ENCODE data around the gene TNF.
"Not testable (repeated sequence)": the region's sequence is repeated elsewhere in the genome, so short reads cannot be mapped to it uniquely, and the experiment has no call there.

TNF gene

DNA sequence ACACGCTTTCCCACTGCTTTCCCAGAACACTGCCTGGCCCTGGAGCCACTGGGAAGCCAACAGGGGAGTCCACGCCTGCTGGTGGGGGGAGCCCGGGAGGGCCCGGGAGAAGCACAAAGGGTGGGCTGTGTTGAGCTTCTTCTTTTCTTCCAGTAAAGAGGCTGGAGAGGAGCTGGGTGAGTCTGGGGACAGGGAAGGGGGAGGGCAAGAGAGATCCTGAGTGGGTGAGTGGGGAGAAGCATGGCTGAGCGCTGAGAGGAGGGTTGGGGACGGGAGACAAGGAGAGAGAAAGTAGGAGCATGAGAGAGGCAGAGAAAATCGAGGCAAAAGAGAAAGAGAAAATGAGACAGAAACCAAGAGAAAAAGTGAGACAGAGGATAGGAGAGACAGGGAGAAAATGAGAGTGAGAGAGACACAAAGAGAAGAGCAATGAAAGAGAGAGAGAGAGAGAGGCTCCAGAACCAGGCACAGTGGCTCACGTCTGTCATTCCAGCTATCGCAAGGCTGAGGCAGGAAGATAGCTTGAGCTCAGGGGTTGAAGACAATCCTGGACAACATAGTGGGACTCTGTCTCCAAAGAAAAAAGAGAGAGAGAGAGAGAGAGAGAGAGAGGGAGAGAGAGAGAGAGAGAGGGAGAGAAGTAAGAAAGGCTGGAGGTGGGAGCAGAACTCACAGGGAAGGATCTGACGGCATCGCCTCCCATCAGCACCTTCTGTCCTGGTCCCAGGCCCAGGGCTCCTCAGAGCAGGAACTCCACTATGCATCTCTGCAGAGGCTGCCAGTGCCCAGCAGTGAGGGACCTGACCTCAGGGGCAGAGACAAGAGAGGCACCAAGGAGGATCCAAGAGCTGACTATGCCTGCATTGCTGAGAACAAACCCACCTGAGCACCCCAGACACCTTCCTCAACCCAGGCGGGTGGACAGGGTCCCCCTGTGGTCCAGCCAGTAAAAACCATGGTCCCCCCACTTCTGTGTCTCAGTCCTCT, 12.7 kb downstream of the TNF start:
- Histone ChIP-seq H3K9ac (ENCODE audit: low read length in 5 of 5) (peak overlapping the region in 1 of 5 donors; percentile 30), H3K27ac (ENCODE audit: low read depth, low read length) (no peak overlapping the region), H3K27me3 (ENCODE audit: control insufficient read depth in 5 of 5, insufficient read depth in 4 of 5, low read length in 5 of 5) (peaks cover 0 to 8% (median 5%) of the 10 kb centered on the region in 5 donors)

DNA sequence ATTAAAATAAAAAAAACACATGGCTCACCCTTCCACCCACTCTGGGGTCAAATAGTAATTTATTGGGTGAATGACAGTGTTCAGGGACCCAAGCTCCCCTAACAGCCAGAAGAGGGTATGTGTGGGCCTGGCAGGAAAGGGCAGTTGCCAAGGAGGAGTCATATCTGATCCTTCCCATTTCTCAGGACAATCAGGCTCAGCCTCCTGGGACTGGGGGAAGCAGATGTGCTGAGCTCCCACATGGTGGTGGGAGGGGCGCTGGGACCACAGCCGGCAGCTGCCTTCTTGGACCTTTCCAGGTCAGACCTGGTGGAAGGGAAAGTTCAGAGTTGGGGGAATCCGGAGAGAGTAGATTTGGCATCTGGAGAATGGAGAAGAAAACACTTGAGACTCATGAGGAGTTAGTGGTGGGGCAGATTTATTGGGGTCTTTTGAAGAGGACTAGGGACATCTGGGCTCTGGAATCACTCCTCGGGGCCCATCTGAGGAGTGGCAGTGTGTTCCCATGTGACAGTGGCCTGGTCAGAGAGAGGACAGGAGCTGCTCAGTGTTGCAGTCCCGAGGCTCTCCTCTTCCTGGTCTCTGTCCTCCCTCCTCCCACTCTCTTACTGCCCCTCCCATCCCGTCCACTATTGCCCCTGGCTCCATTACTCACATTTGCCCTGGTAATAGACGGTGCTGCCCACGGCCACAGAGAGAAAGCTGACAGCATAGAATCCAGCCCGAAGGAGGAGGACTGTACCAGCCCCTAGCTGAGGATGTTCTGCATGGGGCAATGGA, 13.7 kb downstream of the TNF start:
- Histone ChIP-seq H3K27ac (ENCODE audit: low read depth, low read length) (no peak overlapping the region), H3K4me3 (ENCODE audit: low read depth in 1 of 5, low read length in 5 of 5) (no peak overlapping the region), H3K9ac (ENCODE audit: low read length in 5 of 5) (peak overlapping the region in 1 of 5 donors; percentile 30), H3K36me3 (ENCODE audit: control insufficient read depth in 5 of 5, insufficient read depth in 5 of 5, low read length in 5 of 5) (no peaks in the 10 kb centered on the region), H3K27me3 (ENCODE audit: control insufficient read depth in 5 of 5, insufficient read depth in 4 of 5, low read length in 5 of 5) (peaks cover 0 to 8% (median 5%) of the 10 kb centered on the region in 5 donors), H3K9me3 (ENCODE audit: control insufficient read depth in 5 of 5, low read length in 5 of 5) (no peaks in the 10 kb centered on the region), H3K4me1 (ENCODE audit: control insufficient read depth in 5 of 5, insufficient read depth in 5 of 5, low read length in 5 of 5) (peaks cover 0 to 42% (median 14%) of the 10 kb centered on the region in 5 donors)

More for the DNA sequence above, 12.7 kb downstream of the TNF start:
- no peaks in the 10 kb centered on the region for H3K9me3 ChIP-seq (ENCODE audit: control insufficient read depth in 5 of 5, low read length in 5 of 5)
- peaks cover 0 to 42% (median 14%) of the 10 kb centered on the region in 5 donors for H3K4me1 ChIP-seq (ENCODE audit: control insufficient read depth in 5 of 5, insufficient read depth in 5 of 5, low read length in 5 of 5)
- H3K4me3 ChIP-seq (ENCODE audit: low read depth in 1 of 5, low read length in 5 of 5), result no peak overlapping the region
- H3K36me3 ChIP-seq (ENCODE audit: control insufficient read depth in 5 of 5, insufficient read depth in 5 of 5, low read length in 5 of 5), result no peaks in the 10 kb centered on the region

DNA sequence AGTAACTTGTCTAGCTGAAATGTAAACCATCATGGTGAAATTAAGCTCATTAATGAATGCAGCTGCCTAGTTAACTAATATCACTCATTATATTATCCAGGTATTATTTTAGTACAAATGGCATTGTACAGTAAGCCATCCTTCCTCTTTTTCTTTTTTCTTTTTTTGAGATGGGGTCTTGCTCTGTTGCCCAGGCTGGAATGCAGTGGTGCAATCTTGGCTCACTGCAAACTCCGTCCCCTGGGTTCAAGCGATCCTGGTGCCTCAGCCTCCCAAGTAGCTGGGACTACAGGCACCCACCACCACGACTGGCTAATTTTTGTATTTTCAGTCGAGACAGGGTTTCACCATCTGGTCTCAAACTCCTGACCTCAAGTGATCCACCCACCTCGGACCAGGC, 15.3 kb downstream of the TNF start:
- H3K4me3 ChIP-seq (ENCODE audit: low read depth in 1 of 5, low read length in 5 of 5); H3K9me3 ChIP-seq (ENCODE audit: control insufficient read depth in 5 of 5, low read length in 5 of 5); H3K36me3 ChIP-seq (ENCODE audit: control insufficient read depth in 5 of 5, insufficient read depth in 5 of 5, low read length in 5 of 5); H3K27me3 ChIP-seq (ENCODE audit: control insufficient read depth in 5 of 5, insufficient read depth in 4 of 5, low read length in 5 of 5); H3K27ac ChIP-seq (ENCODE audit: low read depth, low read length); H3K9ac ChIP-seq (ENCODE audit: low read length in 5 of 5): not testable (repeated sequence)
- H3K4me1 ChIP-seq (ENCODE audit: control insufficient read depth in 5 of 5, insufficient read depth in 5 of 5, low read length in 5 of 5), result peaks cover 0 to 30% (median 7%) of the 10 kb centered on the region in 5 donors

DNA sequence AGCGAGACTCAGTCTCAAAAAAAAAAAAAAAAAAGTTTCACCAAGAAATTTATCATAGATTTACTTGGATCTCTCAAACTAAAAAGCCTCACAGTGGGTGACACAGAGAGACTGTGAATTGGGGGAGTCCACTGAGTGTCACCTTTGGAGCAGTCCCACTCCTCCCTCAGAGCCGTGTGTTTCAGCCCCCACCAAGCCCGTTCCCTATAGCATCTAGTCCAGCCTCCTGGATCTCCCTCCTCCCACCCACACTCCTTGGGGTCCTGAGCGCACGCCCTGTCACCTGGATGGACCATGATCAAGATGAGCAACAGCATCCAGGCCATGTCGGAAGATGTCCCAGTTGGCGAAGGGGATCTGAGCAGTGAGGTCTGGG, 17.0 kb downstream of the TNF start:
- H3K9me3 ChIP-seq (ENCODE audit: control insufficient read depth in 5 of 5, low read length in 5 of 5), result no peaks in the 10 kb centered on the region
- H3K27me3 ChIP-seq (ENCODE audit: control insufficient read depth in 5 of 5, insufficient read depth in 4 of 5, low read length in 5 of 5), result no peaks in the 10 kb centered on the region
- H3K4me1 ChIP-seq (ENCODE audit: control insufficient read depth in 5 of 5, insufficient read depth in 5 of 5, low read length in 5 of 5), result peaks cover 0 to 13% (median 3%) of the 10 kb centered on the region in 5 donors
- H3K4me3 ChIP-seq (ENCODE audit: low read depth in 1 of 5, low read length in 5 of 5), result no peak overlapping the region
- no peak overlapping the region for H3K27ac ChIP-seq (ENCODE audit: low read depth, low read length)
- H3K9ac ChIP-seq (ENCODE audit: low read length in 5 of 5), result no peak overlapping the region
- no peaks in the 10 kb centered on the region for H3K36me3 ChIP-seq (ENCODE audit: control insufficient read depth in 5 of 5, insufficient read depth in 5 of 5, low read length in 5 of 5)

DNA sequence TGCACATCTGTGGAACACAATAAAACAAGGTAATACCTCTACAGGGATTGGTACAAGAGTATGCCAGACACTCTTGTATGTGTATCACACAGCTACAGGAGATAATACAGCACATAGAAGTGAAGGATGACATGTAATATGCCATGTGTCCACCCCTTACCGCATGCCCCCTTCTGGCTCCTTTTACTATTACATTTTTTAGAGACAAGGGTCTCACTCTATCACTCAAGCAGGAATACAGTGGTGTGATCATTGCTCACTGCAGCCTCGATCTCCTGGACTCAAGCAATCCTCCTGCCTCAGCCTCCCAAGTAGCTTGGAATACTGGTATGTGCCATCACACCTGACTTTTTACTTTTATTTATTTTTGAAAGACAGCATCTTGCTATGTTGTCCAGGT, 21.6 kb downstream of the TNF start:
- no peaks in the 10 kb centered on the region for H3K9me3 ChIP-seq (ENCODE audit: control insufficient read depth in 5 of 5, low read length in 5 of 5)
- H3K36me3 ChIP-seq (ENCODE audit: control insufficient read depth in 5 of 5, insufficient read depth in 5 of 5, low read length in 5 of 5), result no peaks in the 10 kb centered on the region
- no peaks in the 10 kb centered on the region for H3K27me3 ChIP-seq (ENCODE audit: control insufficient read depth in 5 of 5, insufficient read depth in 4 of 5, low read length in 5 of 5)
- no peak overlapping the region for H3K27ac ChIP-seq (ENCODE audit: low read depth, low read length)
- H3K9ac ChIP-seq (ENCODE audit: low read length in 5 of 5), result no peak overlapping the region
- H3K4me3 ChIP-seq (ENCODE audit: low read depth in 1 of 5, low read length in 5 of 5), result no peak overlapping the region
- peaks cover 0 to 3% (median 0%) of the 10 kb centered on the region in 5 donors for H3K4me1 ChIP-seq (ENCODE audit: control insufficient read depth in 5 of 5, insufficient read depth in 5 of 5, low read length in 5 of 5)

DNA sequence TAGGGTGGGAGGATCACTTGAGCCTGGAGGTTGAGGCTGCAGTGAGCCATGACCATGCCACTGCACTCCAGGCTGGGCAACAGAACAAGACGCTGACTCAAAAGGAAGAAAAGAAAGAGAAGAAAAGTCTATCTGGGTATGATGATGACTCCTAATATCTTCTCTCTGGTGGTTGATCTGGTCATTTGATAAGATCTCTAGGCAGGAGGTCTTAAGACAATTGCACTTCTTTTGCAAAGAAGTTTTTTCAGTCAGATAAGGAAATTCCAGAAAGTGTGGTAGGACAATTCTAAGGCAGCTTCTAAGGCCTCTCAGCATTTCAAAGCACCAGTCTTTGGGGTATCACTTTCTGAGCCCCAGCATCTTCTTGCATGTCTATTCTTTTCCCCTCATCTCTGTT, 32.0 kb downstream of the TNF start:
- no peaks in the 10 kb centered on the region for H3K4me1 ChIP-seq (ENCODE audit: control insufficient read depth in 5 of 5, insufficient read depth in 5 of 5, low read length in 5 of 5)
- H3K27ac ChIP-seq (ENCODE audit: low read depth, low read length), result no peak overlapping the region
- H3K9ac ChIP-seq (ENCODE audit: low read length in 5 of 5), result no peak overlapping the region
- no peaks in the 10 kb centered on the region for H3K9me3 ChIP-seq (ENCODE audit: control insufficient read depth in 5 of 5, low read length in 5 of 5)
- no peaks in the 10 kb centered on the region for H3K27me3 ChIP-seq (ENCODE audit: control insufficient read depth in 5 of 5, insufficient read depth in 4 of 5, low read length in 5 of 5)
- H3K4me3 ChIP-seq (ENCODE audit: low read depth in 1 of 5, low read length in 5 of 5), result no peak overlapping the region
- no peaks in the 10 kb centered on the region for H3K36me3 ChIP-seq (ENCODE audit: control insufficient read depth in 5 of 5, insufficient read depth in 5 of 5, low read length in 5 of 5)

DNA sequence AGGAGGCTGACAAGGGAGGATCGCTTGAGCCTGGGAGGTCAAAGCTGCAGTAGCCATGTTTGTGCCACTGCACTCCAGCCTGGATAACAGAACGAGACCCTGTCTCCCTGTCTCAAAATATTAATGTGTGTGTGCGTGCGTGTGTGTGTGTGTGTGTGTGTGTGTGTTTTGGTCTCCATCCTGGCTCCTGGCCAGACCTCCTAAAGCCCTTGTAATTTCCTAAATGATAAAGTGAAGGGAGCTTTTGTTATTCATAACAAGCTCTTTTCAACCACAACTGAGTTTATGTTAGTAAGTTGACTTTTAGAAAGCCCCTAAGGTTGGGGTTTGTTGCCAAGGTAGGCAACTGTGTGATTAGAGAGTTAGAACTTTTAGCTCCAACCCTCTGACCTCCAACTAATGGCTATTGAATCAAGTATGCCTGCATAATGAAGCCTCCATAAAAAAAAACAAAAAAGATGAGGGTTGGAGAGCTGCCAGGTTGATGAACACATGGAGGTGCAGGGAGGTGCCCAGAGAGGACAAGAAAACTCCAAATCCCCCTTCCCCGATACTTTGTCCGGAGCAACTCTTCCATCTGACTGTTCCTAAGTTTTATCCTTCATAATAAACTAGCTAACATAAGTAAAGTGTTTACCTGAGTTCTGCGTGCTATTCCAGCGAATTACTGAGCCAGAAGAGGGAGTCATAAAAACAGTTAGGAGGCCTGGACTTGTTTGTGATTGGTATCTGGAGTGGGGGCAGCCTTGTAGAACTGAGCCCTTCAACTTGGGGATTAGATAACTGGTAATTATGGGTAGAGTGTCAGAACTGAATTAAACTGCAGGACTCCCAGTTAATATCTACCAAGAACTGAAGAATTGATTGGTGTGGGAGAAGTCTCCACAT, 34.4 kb downstream of the TNF start:
- Histone ChIP-seq H3K27me3 (ENCODE audit: control insufficient read depth in 5 of 5, insufficient read depth in 4 of 5, low read length in 5 of 5) (no peaks in the 10 kb centered on the region), H3K9ac (ENCODE audit: low read length in 5 of 5) (no peak overlapping the region), H3K4me3 (ENCODE audit: low read depth in 1 of 5, low read length in 5 of 5) (no peak overlapping the region), H3K9me3 (ENCODE audit: control insufficient read depth in 5 of 5, low read length in 5 of 5) (no peaks in the 10 kb centered on the region), H3K4me1 (ENCODE audit: control insufficient read depth in 5 of 5, insufficient read depth in 5 of 5, low read length in 5 of 5) (no peaks in the 10 kb centered on the region), H3K27ac (ENCODE audit: low read depth, low read length) (no peak overlapping the region), H3K36me3 (ENCODE audit: control insufficient read depth in 5 of 5, insufficient read depth in 5 of 5, low read length in 5 of 5) (no peaks in the 10 kb centered on the region)

DNA sequence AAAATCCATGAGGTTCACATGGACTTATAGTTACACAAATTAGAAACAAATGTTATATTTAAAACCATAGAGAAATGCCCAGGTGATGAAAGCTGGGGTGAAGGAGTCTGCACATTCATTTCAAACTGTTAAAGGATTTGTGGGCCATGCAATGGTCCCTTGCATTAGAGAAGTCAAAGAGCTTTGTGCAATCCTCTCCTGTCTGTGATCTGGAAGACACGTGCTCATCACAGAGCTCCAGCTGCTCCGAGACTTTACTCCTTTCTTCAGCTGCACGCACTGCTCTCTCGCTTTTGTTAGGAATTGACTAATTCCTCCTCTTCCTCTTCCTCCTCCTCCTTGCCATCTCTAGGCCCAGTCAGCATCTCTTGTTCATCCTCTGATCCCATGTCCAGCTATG, 35.6 kb downstream of the TNF start:
- H3K27me3 ChIP-seq (ENCODE audit: control insufficient read depth in 5 of 5, insufficient read depth in 4 of 5, low read length in 5 of 5), result no peaks in the 10 kb centered on the region
- peaks cover 0 to 3% (median 0%) of the 10 kb centered on the region in 5 donors for H3K4me1 ChIP-seq (ENCODE audit: control insufficient read depth in 5 of 5, insufficient read depth in 5 of 5, low read length in 5 of 5)
- H3K27ac ChIP-seq (ENCODE audit: low read depth, low read length), result no peak overlapping the region
- no peak overlapping the region for H3K4me3 ChIP-seq (ENCODE audit: low read depth in 1 of 5, low read length in 5 of 5)
- H3K9ac ChIP-seq (ENCODE audit: low read length in 5 of 5), result no peak overlapping the region
- no peaks in the 10 kb centered on the region for H3K36me3 ChIP-seq (ENCODE audit: control insufficient read depth in 5 of 5, insufficient read depth in 5 of 5, low read length in 5 of 5)
- H3K9me3 ChIP-seq (ENCODE audit: control insufficient read depth in 5 of 5, low read length in 5 of 5), result no peaks in the 10 kb centered on the region

DNA sequence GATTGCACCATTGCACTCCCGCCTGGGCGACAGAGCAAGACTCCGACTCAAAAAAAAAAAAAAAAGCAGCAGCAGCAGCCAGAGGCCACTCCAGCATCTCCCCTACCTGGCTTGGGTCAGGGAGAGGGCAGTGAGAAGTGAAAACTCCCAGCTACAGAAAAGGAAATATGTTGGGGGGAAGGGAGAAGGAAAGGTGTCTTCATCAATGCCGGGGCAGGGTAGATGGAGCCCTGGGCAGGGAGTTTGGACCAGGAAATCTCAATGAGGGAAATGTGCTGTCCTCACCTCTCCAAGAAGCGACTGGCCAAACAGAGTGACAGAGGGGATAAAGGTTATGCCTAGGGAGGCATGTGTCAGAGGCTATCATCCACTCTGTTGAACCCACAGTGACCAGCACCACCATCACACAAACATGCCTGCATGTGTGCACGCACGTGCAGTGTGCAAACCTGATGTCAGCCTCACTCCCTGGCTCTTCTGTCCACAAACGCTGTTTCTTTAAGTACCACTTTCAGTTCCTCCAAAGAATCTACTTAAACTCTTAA, 38.8 kb downstream of the TNF start:
- Histone ChIP-seq H3K4me3 (ENCODE audit: low read depth in 1 of 5, low read length in 5 of 5) (no peak overlapping the region), H3K4me1 (ENCODE audit: control insufficient read depth in 5 of 5, insufficient read depth in 5 of 5, low read length in 5 of 5) (peaks cover 0 to 14% (median 0%) of the 10 kb centered on the region in 5 donors), H3K36me3 (ENCODE audit: control insufficient read depth in 5 of 5, insufficient read depth in 5 of 5, low read length in 5 of 5) (no peaks in the 10 kb centered on the region), H3K27me3 (ENCODE audit: control insufficient read depth in 5 of 5, insufficient read depth in 4 of 5, low read length in 5 of 5) (no peaks in the 10 kb centered on the region), H3K9ac (ENCODE audit: low read length in 5 of 5) (no peak overlapping the region), H3K9me3 (ENCODE audit: control insufficient read depth in 5 of 5, low read length in 5 of 5) (no peaks in the 10 kb centered on the region), H3K27ac (ENCODE audit: low read depth, low read length) (no peak overlapping the region)

All from subcutaneous abdominal adipose tissue (tissue), 5 donors.